Glutamatergic neuron (in vitro differentiated cells): Measurements from ENCODE around the gene ZNF438. TPM values are rescaled to one million over a fixed set of nuclear protein-coding genes. Genes with fewer than 3 reads are reported as not detected.

Experiments
- DNase-seq: peaks from one replicate; pipeline ENCODE4 v3.0.0; 2022
- H3K27ac Mint-ChIP-seq: one replicate; pipeline ENCODE4 v1.8.0; 2020; ENCODE audit warnings: mild to moderate bottlenecking, mixed read lengths, inconsistent platforms; ENCODE audit not compliant: unreplicated experiment
- H3K27me3 Mint-ChIP-seq: one replicate; pipeline ENCODE4 v1.8.0; 2020; ENCODE audit warnings: mild to moderate bottlenecking, moderate library complexity, mixed read lengths, inconsistent platforms; ENCODE audit not compliant: unreplicated experiment
- H3K36me3 Mint-ChIP-seq: one replicate; pipeline ENCODE4 v1.8.0; 2020; ENCODE audit warnings: mild to moderate bottlenecking, mixed read lengths, inconsistent platforms; ENCODE audit not compliant: unreplicated experiment
- H3K4me1 Mint-ChIP-seq: one replicate; pipeline ENCODE4 v1.8.0; 2020; ENCODE audit warnings: mild to moderate bottlenecking, low read depth, mixed read lengths, inconsistent platforms; ENCODE audit not compliant: unreplicated experiment
- H3K4me3 Mint-ChIP-seq: one replicate; pipeline ENCODE4 v1.8.0; 2020; ENCODE audit warnings: mild to moderate bottlenecking, mixed read lengths, inconsistent platforms; ENCODE audit not compliant: unreplicated experiment
- H3K9me3 Mint-ChIP-seq: one replicate; pipeline ENCODE4 v1.8.0; 2020; ENCODE audit warnings: mild to moderate bottlenecking, moderate library complexity, mixed read lengths, inconsistent platforms; ENCODE audit not compliant: unreplicated experiment
- total RNA-seq: library from RNA; stranded (reverse); fragmentation: NEBNext Ultra II Directional; extraction: Animal tissue kit (Norgen Biotek cat#: 25700); gene quantifications from one replicate; pipeline ENCODE4 v1.2.1, GENCODE V29; 2021; ENCODE audit not compliant: unreplicated experiment
- TF ChIP-seq, protein P1 (sequence below): fragments of 200-600 bp; sonication (generic); IDR thresholded peaks from one replicate; pipeline ENCODE4 v1.5.0; 2021; ENCODE audit not compliant: partially characterized antibody, unreplicated experiment

ZNF438 gene
- total RNA-seq, 1 donor from 2014 or later, result 3.5 TPM

DNA sequence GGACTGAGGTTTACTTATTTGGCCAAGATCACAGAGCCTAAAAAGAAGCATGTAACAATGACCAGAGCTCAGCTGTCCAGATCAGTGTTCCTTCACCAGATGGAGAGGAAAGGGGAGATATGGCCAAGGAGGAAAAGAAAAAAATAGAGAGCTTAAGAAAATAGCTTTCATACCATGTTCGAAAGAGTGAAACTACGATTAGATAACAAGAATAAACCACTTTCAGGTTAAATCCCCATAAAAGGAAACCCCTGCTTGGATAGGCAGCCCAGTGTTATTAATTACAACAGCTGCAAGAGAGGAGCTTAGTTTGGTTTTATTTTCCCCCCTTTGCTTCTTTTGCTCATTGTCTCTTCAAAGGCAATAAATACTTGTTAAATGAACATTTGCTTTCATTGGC, 160.8 kb downstream of the ZNF438 start:
- no peak for DNase-seq
- Mint-ChIP-seq H3K9me3 (peaks cover 6% of the 10 kb centered on the region), H3K27ac (no peak overlapping the region), H3K36me3 (no peaks in the 10 kb centered on the region), H3K4me3 (no peak overlapping the region), H3K27me3 (peaks cover 7% of the 10 kb centered on the region), H3K4me1 (peaks cover 18% of the 10 kb centered on the region)
- TF ChIP-seq, protein P1, sequence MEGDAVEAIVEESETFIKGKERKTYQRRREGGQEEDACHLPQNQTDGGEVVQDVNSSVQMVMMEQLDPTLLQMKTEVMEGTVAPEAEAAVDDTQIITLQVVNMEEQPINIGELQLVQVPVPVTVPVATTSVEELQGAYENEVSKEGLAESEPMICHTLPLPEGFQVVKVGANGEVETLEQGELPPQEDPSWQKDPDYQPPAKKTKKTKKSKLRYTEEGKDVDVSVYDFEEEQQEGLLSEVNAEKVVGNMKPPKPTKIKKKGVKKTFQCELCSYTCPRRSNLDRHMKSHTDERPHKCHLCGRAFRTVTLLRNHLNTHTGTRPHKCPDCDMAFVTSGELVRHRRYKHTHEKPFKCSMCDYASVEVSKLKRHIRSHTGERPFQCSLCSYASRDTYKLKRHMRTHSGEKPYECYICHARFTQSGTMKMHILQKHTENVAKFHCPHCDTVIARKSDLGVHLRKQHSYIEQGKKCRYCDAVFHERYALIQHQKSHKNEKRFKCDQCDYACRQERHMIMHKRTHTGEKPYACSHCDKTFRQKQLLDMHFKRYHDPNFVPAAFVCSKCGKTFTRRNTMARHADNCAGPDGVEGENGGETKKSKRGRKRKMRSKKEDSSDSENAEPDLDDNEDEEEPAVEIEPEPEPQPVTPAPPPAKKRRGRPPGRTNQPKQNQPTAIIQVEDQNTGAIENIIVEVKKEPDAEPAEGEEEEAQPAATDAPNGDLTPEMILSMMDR, result no peak

DNA sequence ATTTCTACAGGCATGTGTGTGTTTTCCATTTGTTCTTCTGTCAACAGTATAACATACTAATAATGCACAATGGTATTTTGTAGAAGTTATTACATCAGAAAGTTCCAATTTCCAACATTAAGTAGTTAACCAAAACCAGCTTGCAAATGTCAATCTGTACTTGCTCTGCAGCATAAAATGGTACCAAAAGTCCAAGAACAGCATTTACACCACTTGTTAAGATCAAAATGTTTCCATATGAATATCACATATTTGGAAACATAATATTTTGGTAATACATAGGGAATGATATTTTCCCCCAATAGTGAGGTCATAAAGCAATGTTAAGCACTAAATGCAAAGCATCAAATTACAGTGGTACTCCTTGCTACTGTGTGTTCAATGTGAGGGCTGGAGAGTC, 162.1 kb downstream of the ZNF438 start:
- Mint-ChIP-seq H3K9me3 (peaks cover 6% of the 10 kb centered on the region), H3K36me3 (no peaks in the 10 kb centered on the region), H3K4me1 (peaks cover 18% of the 10 kb centered on the region), H3K27me3 (peaks cover 7% of the 10 kb centered on the region), H3K27ac (peak overlapping the region; percentile 22), H3K4me3 (no peak overlapping the region)
- TF ChIP-seq, protein P1, result no peak
- DNase-seq, result no peak

DNA sequence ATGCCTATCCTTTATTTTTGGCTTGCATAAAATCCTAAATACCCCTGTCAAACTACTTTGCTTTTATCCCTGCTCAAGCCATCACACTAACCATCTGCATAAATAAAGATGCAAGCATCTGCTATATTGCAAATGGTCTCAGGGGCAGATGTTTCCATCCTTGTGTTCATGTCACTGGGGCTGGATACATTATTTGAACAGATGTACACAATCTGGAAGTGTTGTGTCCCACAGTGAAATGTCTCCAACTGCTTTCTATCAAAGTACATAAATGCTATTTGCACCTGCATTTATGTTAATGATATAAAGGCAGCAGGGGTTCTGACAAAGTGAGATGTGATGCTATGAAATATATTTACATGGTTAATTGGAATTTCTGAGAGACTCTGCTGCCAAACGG, 163.1 kb downstream of the ZNF438 start:
- Mint-ChIP-seq H3K36me3 (no peaks in the 10 kb centered on the region), H3K4me1 (peaks cover 22% of the 10 kb centered on the region), H3K4me3 (no peak overlapping the region), H3K27me3 (peaks cover 7% of the 10 kb centered on the region), H3K27ac (peak overlapping the region; percentile 95), H3K9me3 (peaks cover 6% of the 10 kb centered on the region)
- no peak for DNase-seq
- TF ChIP-seq, protein P1, result no peak

DNA sequence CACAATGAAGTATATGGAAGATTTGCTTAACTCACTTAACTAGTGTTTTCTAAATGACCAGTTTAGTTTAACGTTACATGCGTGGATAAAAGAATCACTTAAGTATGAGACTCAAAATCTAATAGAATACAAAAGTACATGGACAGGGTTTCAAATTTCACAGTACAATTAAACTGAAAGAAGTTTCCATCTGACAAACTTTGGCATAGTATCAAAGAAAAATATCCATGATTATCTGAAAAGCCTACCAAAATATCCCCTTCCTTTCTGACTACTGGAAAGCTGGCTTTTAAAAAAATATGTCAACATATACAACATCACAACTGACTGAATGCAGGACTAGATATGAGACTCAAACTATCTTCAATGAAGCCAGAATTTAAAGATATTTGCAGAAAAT, 164.8 kb downstream of the ZNF438 start:
- TF ChIP-seq, protein P1, result no peak
- H3K4me3 Mint-ChIP-seq, result no peak overlapping the region
- H3K4me1 Mint-ChIP-seq, result peaks cover 19% of the 10 kb centered on the region
- DNase-seq, result no peak
- H3K27ac Mint-ChIP-seq, result no peak overlapping the region
- H3K36me3 Mint-ChIP-seq, result no peaks in the 10 kb centered on the region
- H3K27me3 Mint-ChIP-seq, result peaks cover 7% of the 10 kb centered on the region
- H3K9me3 Mint-ChIP-seq, result peaks cover 6% of the 10 kb centered on the region

DNA sequence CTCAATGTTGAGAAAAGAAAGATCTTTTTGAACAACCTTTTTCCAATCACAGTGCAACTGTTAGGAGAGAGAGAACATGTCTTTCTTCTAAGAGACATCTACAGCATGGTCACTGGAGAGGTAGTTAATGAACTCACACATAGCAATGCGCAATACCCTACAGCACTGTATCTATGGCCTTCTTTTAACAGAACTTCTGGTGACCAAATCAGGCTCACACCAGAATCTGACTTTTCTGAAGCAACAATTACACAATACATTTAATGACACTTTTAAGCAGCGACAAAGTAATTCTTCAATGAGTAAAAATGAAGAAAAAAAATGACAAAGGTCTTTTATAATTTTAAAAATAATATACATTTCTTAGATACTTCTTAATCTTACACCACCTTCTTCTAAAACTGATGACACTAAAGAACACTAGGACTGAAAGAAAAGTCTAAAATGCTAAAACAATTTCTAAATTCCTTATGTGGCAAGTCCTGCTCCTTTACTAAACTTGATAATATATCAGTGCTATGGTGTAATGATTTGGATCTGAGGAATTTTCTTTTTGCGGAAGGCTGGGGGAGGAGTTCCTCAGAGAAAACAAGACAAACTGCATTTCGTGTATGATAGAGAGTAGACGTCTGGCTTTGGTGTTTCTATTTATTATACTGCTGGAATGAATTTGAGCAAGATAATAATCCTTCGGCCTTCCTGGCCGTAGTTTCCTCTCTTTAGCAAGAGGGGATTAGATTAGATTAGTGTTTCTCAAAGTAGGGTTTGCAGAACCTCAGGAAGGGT, 166.3 kb downstream of the ZNF438 start:
- H3K27ac Mint-ChIP-seq, result no peak overlapping the region
- H3K27me3 Mint-ChIP-seq, result peaks cover 7% of the 10 kb centered on the region
- H3K9me3 Mint-ChIP-seq, result peaks cover 6% of the 10 kb centered on the region

More for the DNA sequence above, 166.3 kb downstream of the ZNF438 start:
- Mint-ChIP-seq H3K4me1 (peaks cover 14% of the 10 kb centered on the region), H3K4me3 (no peak overlapping the region), H3K36me3 (no peaks in the 10 kb centered on the region)
- TF ChIP-seq, protein P1, result no peak
- no peak for DNase-seq
